Upper lobe of right lung (tissue), 1 donor: ENCODE results near the gene ACSM4. TPM values are rescaled to one million over a fixed set of nuclear protein-coding genes. Genes with fewer than 3 reads are reported as not detected.
"Not testable (repeated sequence)": the region's sequence is repeated elsewhere in the genome, so short reads cannot be mapped to it uniquely, and the experiment has no call there.

ENCODE experiments used
- ATAC-seq: fragments of 200-7000 bp; cut with Tn5 transposase; one replicate; pipeline ENCODE4 v1.9.1; 2020; ENCODE audit warnings: mild to moderate bottlenecking, moderate library complexity
- DNase-seq: peaks from one replicate; pipeline ENCODE4 v3.0.0-alpha.2; 2020
- H3K27ac ChIP-seq: fragments of 200-600 bp; one replicate; pipeline ENCODE4 v1.8.0; 2022
- H3K27me3 ChIP-seq: fragments of 200-600 bp; one replicate; pipeline ENCODE4 v1.8.0; 2022; ENCODE audit warnings: mild to moderate bottlenecking
- H3K36me3 ChIP-seq: fragments of 200-600 bp; one replicate; pipeline ENCODE4 v1.8.0; 2022
- H3K4me1 ChIP-seq: fragments of 200-600 bp; one replicate; pipeline ENCODE4 v1.8.0; 2022
- H3K4me3 ChIP-seq: fragments of 200-600 bp; one replicate; pipeline ENCODE4 v1.8.0; 2022; ENCODE audit warnings: mild to moderate bottlenecking
- H3K9me3 ChIP-seq: fragments of 200-600 bp; one replicate; pipeline ENCODE4 v1.8.0; 2022
- CTCF ChIP-seq: fragments of 200-600 bp; IDR thresholded peaks from one replicate; pipeline ENCODE4 v1.8.0; 2022; ENCODE audit warnings: antibody characterized with exemption
- intact Hi-C: fragments of 100-400 bp; cut with DNase I; formaldehyde crosslinking; loops from one replicate; pipeline ENCODE4 v1.11.0; 2022
- total RNA-seq: library from RNA; stranded (reverse); fragmentation: NEBNext Ultra II Directional; extraction: Animal tissue kit (Norgen Biotek cat#: 25700); gene quantifications from one replicate; pipeline ENCODE4 v1.2.1, GENCODE V29; 2021
- donor health status: DM: no; HTN: yes; CAD: no; lungs with severe emphysema.

The ACSM4 gene
- total RNA-seq, 1 donor from 2014 or later, result not detected

- no peaks in the 10 kb centered on the region for H3K4me1 ChIP-seq
- H3K27ac ChIP-seq, result no peak overlapping the region
- no peak overlapping the region for H3K4me3 ChIP-seq
- TF ChIP-seq CTCF, result no peak
- intact Hi-C loops, result no loop called here
- ATAC-seq (no peak), DNase-seq (no peak)
- no peaks in the 10 kb centered on the region for H3K36me3 ChIP-seq
- no peaks in the 10 kb centered on the region for H3K27me3 ChIP-seq
- H3K9me3 ChIP-seq, result no peaks in the 10 kb centered on the region
Measured at GRCh38 chr12:7271893-7272514, 31.9 kb upstream of the ACSM4 start.

- H3K9me3 ChIP-seq, H3K4me3 ChIP-seq, H3K36me3 ChIP-seq, ATAC-seq, H3K27ac ChIP-seq, DNase-seq, H3K27me3 ChIP-seq, intact Hi-C loops, H3K4me1 ChIP-seq: not testable (repeated sequence)
Measured at GRCh38 chr12:7275482-7275881, 28.4 kb upstream of the ACSM4 start.

GRCh38 chr12:7282844-7283243 lies 21.0 kb upstream of the ACSM4 start:
- intact Hi-C loops, result no loop called here
- no peaks in the 10 kb centered on the region for H3K36me3 ChIP-seq
- H3K27me3 ChIP-seq, result no peaks in the 10 kb centered on the region
- ATAC-seq (no peak), DNase-seq (no peak)
- H3K9me3 ChIP-seq, result no peaks in the 10 kb centered on the region
- H3K4me1 ChIP-seq, result no peaks in the 10 kb centered on the region
- no peak overlapping the region for H3K4me3 ChIP-seq
- H3K27ac ChIP-seq, result no peak overlapping the region
- no peak for TF ChIP-seq CTCF

GRCh38 chr12:7289743-7290142 lies 14.1 kb upstream of the ACSM4 start:
- intact Hi-C loops, result no loop called here
- no peak for DNase-seq
- Histone ChIP-seq H3K27me3 (no peaks in the 10 kb centered on the region), H3K9me3 (no peaks in the 10 kb centered on the region), H3K4me3 (no peak overlapping the region), H3K4me1 (no peaks in the 10 kb centered on the region), H3K36me3 (no peaks in the 10 kb centered on the region), H3K27ac (no peak overlapping the region)
- no peak for TF ChIP-seq CTCF
- ATAC-seq, result no peak

GRCh38 chr12:7290588-7290987 lies 13.3 kb upstream of the ACSM4 start:
- H3K9me3 ChIP-seq, ATAC-seq, intact Hi-C loops, H3K4me3 ChIP-seq, H3K27me3 ChIP-seq, H3K27ac ChIP-seq, H3K4me1 ChIP-seq, H3K36me3 ChIP-seq, DNase-seq: not testable (repeated sequence)

GRCh38 chr12:7292300-7292699 lies 11.6 kb upstream of the ACSM4 start:
- intact Hi-C loops, result no loop called here
- H3K36me3 ChIP-seq, result no peaks in the 10 kb centered on the region
- H3K27me3 ChIP-seq, result no peaks in the 10 kb centered on the region
- no peaks in the 10 kb centered on the region for H3K9me3 ChIP-seq
- no peak for ATAC-seq
- no peak for TF ChIP-seq CTCF
- DNase-seq, result no peak
- H3K4me3 ChIP-seq, result no peak overlapping the region
- no peaks in the 10 kb centered on the region for H3K4me1 ChIP-seq
- no peak overlapping the region for H3K27ac ChIP-seq

GRCh38 chr12:7293670-7294069 lies 10.2 kb upstream of the ACSM4 start:
- H3K4me3 ChIP-seq, result no peak overlapping the region
- H3K36me3 ChIP-seq, result no peaks in the 10 kb centered on the region
- no peaks in the 10 kb centered on the region for H3K27me3 ChIP-seq
- ATAC-seq (no peak), DNase-seq (no peak)
- H3K4me1 ChIP-seq, result no peaks in the 10 kb centered on the region
- H3K27ac ChIP-seq, result no peak overlapping the region
- no peaks in the 10 kb centered on the region for H3K9me3 ChIP-seq
- no peak for TF ChIP-seq CTCF
- intact Hi-C loops, result no loop called here
